ENCODE measurements around the gene PSTK.

PSTK gene

DNA sequence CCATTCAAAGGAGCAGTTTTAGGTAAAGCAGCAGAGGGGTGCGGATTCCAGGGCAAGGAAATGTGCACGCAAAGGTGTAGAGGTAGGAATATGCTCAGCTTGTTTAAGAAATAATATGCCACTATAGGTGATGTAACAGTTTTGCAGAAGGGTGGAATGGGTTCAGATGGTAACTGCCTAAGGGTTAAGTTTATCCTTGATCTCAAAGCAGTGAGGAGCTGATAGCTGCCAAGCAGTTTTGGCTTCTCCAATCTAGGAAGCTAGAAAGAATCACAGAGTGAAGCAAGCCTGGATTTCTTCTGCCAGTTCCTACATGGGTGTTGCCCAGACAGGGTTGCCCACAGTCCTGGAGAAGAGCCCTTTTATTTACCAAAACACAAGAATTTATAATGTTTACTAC, 34.6 kb downstream of the PSTK start:
- DNase-seq (ENCODE audit: low spot score) = no peak
- in situ Hi-C loops (cut with MboI; ENCODE audit: low pct_unique_long_range_greater_than_20kb, low sequenced_read_pairs, unreplicated experiment) = no loop called here
- TF ChIP-seq, protein P1, sequence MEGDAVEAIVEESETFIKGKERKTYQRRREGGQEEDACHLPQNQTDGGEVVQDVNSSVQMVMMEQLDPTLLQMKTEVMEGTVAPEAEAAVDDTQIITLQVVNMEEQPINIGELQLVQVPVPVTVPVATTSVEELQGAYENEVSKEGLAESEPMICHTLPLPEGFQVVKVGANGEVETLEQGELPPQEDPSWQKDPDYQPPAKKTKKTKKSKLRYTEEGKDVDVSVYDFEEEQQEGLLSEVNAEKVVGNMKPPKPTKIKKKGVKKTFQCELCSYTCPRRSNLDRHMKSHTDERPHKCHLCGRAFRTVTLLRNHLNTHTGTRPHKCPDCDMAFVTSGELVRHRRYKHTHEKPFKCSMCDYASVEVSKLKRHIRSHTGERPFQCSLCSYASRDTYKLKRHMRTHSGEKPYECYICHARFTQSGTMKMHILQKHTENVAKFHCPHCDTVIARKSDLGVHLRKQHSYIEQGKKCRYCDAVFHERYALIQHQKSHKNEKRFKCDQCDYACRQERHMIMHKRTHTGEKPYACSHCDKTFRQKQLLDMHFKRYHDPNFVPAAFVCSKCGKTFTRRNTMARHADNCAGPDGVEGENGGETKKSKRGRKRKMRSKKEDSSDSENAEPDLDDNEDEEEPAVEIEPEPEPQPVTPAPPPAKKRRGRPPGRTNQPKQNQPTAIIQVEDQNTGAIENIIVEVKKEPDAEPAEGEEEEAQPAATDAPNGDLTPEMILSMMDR (IDR thresholded peaks at IDR 0.05; ENCODE audit: extremely low read depth, insufficient read depth, missing control alignments) = no peak

DNA sequence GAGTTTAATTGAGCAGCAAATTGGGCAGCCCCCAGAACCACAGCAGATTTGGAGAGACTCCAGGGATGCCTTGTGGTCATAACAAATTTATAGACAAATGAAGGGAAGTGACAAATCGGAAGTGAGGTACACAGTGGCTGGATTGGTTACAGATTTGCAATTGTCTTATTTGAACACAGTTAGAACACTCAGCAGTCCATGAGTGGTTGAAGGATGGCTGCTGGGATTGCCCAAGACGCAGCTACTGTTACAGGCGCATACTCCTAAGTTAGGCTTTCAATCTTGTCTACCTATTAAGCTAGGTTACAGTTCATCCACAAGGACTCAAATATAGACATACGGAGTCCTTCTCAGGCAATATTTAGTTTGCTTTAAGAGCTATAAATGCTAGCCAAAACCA, 36.0 kb downstream of the PSTK start:
- TF ChIP-seq, protein P1 (IDR thresholded peaks at IDR 0.05; ENCODE audit: extremely low read depth, insufficient read depth, missing control alignments) = no peak
- DNase-seq (ENCODE audit: low spot score) = no peak
- in situ Hi-C loops (cut with MboI; ENCODE audit: low pct_unique_long_range_greater_than_20kb, low sequenced_read_pairs, unreplicated experiment) = no loop called here

DNA sequence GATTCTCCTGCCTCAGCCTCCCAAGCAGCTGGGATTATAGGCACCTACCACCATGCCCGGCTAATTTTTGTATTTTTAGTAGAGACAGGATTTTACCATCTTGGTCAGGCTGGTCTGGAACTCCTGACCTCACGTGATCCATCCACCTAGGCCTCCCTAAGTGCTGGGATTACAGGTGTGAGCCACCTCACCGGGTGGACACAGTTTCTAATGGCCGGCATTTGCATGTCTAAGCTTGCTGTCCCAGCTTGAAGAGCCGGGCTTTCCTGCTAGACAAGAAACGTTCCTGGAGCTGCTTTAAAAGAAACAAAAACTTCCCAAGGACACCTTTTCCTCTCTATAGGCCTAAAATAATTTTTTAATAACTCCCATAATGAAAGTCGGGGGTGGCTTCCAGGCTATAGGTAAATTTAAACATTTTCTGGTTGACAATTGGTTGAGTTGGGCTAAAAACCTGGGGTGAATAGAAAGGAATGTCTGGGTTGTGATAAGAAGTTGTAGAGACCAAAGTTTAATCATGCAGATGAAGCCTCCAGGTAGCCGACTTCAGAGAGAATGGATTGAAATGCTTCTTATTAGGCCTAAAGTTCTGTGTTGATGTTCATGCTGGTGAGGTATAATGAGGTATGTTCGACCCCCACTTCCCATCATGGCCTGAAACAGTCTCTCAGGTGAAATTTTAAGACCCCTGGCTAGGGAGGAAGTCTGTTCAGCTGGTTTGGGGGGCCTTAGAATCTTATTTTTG, 37.4 kb downstream of the PSTK start:
- TF ChIP-seq, protein P1 (IDR thresholded peaks at IDR 0.05; ENCODE audit: extremely low read depth, insufficient read depth, missing control alignments) = no peak
- no peak for DNase-seq (ENCODE audit: low spot score)
- in situ Hi-C loops (cut with MboI; ENCODE audit: low pct_unique_long_range_greater_than_20kb, low sequenced_read_pairs, unreplicated experiment) = no loop called here

DNA sequence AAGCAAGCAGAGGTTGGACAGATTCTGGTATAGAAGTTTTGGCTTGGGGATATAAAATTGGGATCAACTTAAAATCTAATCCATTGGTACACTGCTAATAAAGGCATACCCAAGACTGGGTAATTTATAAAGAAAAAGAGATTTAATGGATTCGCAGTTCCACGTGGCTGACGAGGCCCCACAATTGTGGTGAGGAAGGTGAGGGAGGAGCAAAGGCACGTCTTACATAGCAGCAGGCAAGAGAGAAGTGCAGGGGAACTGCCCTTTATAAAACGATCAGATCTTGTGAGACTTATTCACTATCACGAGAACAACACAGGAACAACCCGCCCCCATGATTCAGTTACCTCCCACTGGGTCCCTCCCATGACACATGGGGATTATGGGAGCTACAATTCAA, 38.3 kb downstream of the PSTK start:
- DNase-seq (ENCODE audit: low spot score) = no peak
- TF ChIP-seq, protein P1 (IDR thresholded peaks at IDR 0.05; ENCODE audit: extremely low read depth, insufficient read depth, missing control alignments) = no peak
- in situ Hi-C loops (cut with MboI; ENCODE audit: low pct_unique_long_range_greater_than_20kb, low sequenced_read_pairs, unreplicated experiment) = no loop called here

DNA sequence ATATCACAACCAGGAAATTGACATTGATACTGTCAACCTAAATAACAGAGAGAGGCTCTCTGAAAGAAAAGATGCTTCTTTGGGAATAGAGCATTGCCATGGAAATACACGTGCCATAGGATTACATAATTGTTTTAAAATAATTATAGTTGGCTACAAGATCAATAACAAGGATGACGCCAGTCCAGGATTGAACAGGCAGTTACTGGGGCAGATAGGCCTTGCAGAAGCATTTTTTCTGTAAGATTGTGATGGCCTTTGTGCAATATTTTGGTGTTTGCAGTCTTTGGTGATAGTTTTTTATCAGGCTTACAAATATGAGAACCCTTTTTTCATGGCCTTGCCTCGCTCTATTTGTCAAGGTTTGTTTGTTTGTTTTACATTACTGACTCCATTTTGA, 39.1 kb downstream of the PSTK start:
- in situ Hi-C loops (cut with MboI; ENCODE audit: low pct_unique_long_range_greater_than_20kb, low sequenced_read_pairs, unreplicated experiment) = no loop called here
- TF ChIP-seq, protein P1 (IDR thresholded peaks at IDR 0.05; ENCODE audit: extremely low read depth, insufficient read depth, missing control alignments) = no peak
- DNase-seq (ENCODE audit: low spot score) = no peak

DNA sequence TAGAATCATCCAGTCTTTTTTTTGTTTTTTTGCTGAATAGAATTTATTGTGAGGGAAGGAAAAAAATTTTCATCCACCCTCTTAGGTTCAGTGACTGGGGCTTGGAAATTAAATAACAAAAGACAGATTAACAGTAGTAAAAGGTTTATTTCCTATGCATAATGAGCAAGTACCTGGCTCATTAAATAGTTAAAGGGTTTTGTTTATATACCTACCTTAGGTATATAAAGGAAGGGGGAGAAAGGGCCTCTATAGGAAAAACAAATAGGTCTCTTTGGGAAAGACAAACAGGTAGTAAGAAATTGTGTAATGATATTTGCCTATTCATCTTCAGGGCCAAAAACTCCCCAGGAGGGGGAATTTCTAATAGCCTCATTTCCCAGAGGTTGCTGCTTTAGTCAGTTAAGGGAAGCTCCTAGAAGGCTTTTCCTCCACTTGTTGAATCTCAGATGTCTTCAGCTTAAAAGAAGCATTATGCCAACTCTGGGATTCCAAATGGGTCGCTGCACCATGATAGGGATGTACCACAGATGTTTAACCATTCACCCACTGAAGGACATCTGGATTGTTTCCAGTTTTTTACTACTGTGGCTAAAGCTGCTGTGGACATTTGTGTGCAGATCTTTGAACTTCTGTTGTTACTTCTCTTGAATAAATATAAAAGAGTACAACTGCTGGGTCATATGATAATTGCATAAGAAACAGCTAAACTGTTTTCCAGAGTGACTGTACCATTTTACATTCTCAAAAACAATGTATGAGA, 39.9 kb downstream of the PSTK start:
- in situ Hi-C loops (cut with MboI; ENCODE audit: low pct_unique_long_range_greater_than_20kb, low sequenced_read_pairs, unreplicated experiment) = no loop called here
- TF ChIP-seq, protein P1 (IDR thresholded peaks at IDR 0.05; ENCODE audit: extremely low read depth, insufficient read depth, missing control alignments) = no peak
- DNase-seq (ENCODE audit: low spot score) = no peak
